Hematopoietic multipotent progenitor cell (in vitro differentiated cells): ENCODE results near the gene LRRTM1. TPM values are rescaled to one million over a fixed set of nuclear protein-coding genes. Genes with fewer than 3 reads are reported as not detected.

Source experiments
- DNase-seq, 3 donors: peaks; one replicate each; pipeline ENCODE4 v3.0.0-alpha.2; 2011 to 2015; ENCODE audit warnings: low read depth in 2 of 3, low spot score in 2 of 3
- total RNA-seq: library from RNA; depleted of rRNA; stranded (reverse); fragments of >200 nt; gene quantifications from one replicate; pipeline ENCODE4 v1.2.3, GENCODE V29; 2012

LRRTM1 gene
- total RNA-seq: not detected

GRCh38 chr2:80303909-80304837 lies at the start of gene LRRTM1:
Gene LRRTM1 (minus strand): TSS chr2:80304752. CDS start chr2:80303819, 933 bp downstream.
- DNase-seq: peak in 1 of 3 donors; percentile 38

- no peak for DNase-seq
These were observed 46.7 kb upstream of the LRRTM1 start for GRCh38 chr2:80351231-80351630.

- no peak for DNase-seq
These were observed 44.4 kb upstream of the LRRTM1 start for GRCh38 chr2:80348953-80349352.

- no peak for DNase-seq
These were observed 43.5 kb upstream of the LRRTM1 start for GRCh38 chr2:80348078-80348477.

GRCh38 chr2:80340022-80340421 lies 35.5 kb upstream of the LRRTM1 start:
- DNase-seq: no peak

GRCh38 chr2:80338794-80339193 lies 34.2 kb upstream of the LRRTM1 start:
- DNase-seq: no peak

GRCh38 chr2:80335411-80335810 lies 30.9 kb upstream of the LRRTM1 start:
- no peak for DNase-seq

GRCh38 chr2:80333886-80334285 lies 29.3 kb upstream of the LRRTM1 start:
- DNase-seq: no peak

GRCh38 chr2:80330527-80331450 lies 26.2 kb upstream of the LRRTM1 start:
- DNase-seq: no peak

- DNase-seq: peak in 1 of 3 donors; percentile 26
These were observed 24.9 kb upstream of the LRRTM1 start for GRCh38 chr2:80329491-80329890.

GRCh38 chr2:80328159-80328571 lies 23.6 kb upstream of the LRRTM1 start:
- peak in 2 of 3 donors; percentile 15 to 62 for DNase-seq

- DNase-seq: no peak
These were observed 22.3 kb upstream of the LRRTM1 start for GRCh38 chr2:80326861-80327260.

- DNase-seq: peak in 1 of 3 donors; percentile 66
These were observed 21.7 kb upstream of the LRRTM1 start for GRCh38 chr2:80326214-80326613.

GRCh38 chr2:80324525-80324924 lies 20.0 kb upstream of the LRRTM1 start:
- no peak for DNase-seq

GRCh38 chr2:80323610-80324009 lies 19.1 kb upstream of the LRRTM1 start:
- DNase-seq: no peak

- no peak for DNase-seq
These were observed 18.4 kb upstream of the LRRTM1 start for GRCh38 chr2:80322958-80323357.

- DNase-seq: peak in 1 of 3 donors; percentile 31
These were observed 17.9 kb upstream of the LRRTM1 start for GRCh38 chr2:80322311-80322920.

GRCh38 chr2:80312282-80312839 lies 7.8 kb upstream of the LRRTM1 start:
- no peak for DNase-seq

- no peak for DNase-seq
These were observed 6.8 kb upstream of the LRRTM1 start for GRCh38 chr2:80311304-80311703.
